Hepatocyte (in vitro differentiated cells): Measurements from ENCODE around the gene NMNAT2.
"Not testable (repeated sequence)": the region's sequence is repeated elsewhere in the genome, so short reads cannot be mapped to it uniquely, and the experiment has no call there.

Source experiments
- CTCF ChIP-seq: fragments of 200-600 bp; sonication (generic); IDR thresholded peaks from 2 replicates; pipeline ENCODE4 v1.5.1; 2016; ENCODE audit warnings: antibody characterized with exemption, mild to moderate bottlenecking; ENCODE audit not compliant: poor library complexity
- EZH2 ChIP-seq: fragments of 200-600 bp; sonication (generic); IDR thresholded peaks from 2 replicates; pipeline ENCODE4 v1.6.1; 2016; ENCODE audit warnings: antibody characterized with exemption, mild to moderate bottlenecking, borderline replicate concordance

- not testable (repeated sequence) for TF ChIP-seq CTCF, EZH2
These were observed 16.6 kb downstream of the NMNAT2 start for GRCh38 chr1:183401565-183401964.
